Stimulated activated memory B cell treated with anti-CD40 and anti-IgM and Interleukin-4, amounts not matched to agents 10 μg/mL and 1 μg/mL and 100 μg/mL, for 72 hours (primary cell): Measurements from ENCODE around the gene SPRED2.
A peak's percentile ranks its signal among the peaks of the same experiment; 100 is the strongest.

Source experiments
- ATAC-seq: fragments of 150-1000 bp; cut with Tn5 transposase; 2 replicates; pipeline ENCODE4 v1.10.0; 2021
- H3K27ac Mint-ChIP-seq: one replicate; pipeline ENCODE4 v1.8.0; 2022; ENCODE audit warnings: mild to moderate bottlenecking, mixed read lengths
- H3K27me3 Mint-ChIP-seq: one replicate; pipeline ENCODE4 v1.8.0; 2022; ENCODE audit warnings: mixed read lengths
- H3K36me3 Mint-ChIP-seq: one replicate; pipeline ENCODE4 v1.8.0; 2022; ENCODE audit warnings: mixed read lengths
- H3K4me1 Mint-ChIP-seq: one replicate; pipeline ENCODE4 v1.8.0; 2022; ENCODE audit warnings: mixed read lengths
- H3K4me3 Mint-ChIP-seq: one replicate; pipeline ENCODE4 v1.8.0; 2022; ENCODE audit warnings: mild to moderate bottlenecking, moderate library complexity, mixed read lengths
- H3K9me3 Mint-ChIP-seq: one replicate; pipeline ENCODE4 v1.8.0; 2022; ENCODE audit warnings: mixed read lengths

SPRED2 gene

GRCh38 chr2:65431421-65432226 is 775 bp downstream of the SPRED2 start:
- H3K27me3 Mint-ChIP-seq = peaks cover 39% of the 10 kb centered on the region
- H3K36me3 Mint-ChIP-seq = no peaks in the 10 kb centered on the region
- peak overlapping the region; percentile 92 for H3K4me3 Mint-ChIP-seq
- no peaks in the 10 kb centered on the region for H3K9me3 Mint-ChIP-seq
- H3K4me1 Mint-ChIP-seq = peaks cover 35% of the 10 kb centered on the region
- peak overlapping the region; percentile 82 for H3K27ac Mint-ChIP-seq
- ATAC-seq = peak; percentile 67

- Mint-ChIP-seq H3K9me3 (no peaks in the 10 kb centered on the region), H3K27ac (peak overlapping the region; percentile 82), H3K36me3 (no peaks in the 10 kb centered on the region), H3K4me3 (peak overlapping the region; percentile 92), H3K4me1 (peaks cover 27% of the 10 kb centered on the region), H3K27me3 (peaks cover 31% of the 10 kb centered on the region)
- ATAC-seq = peak; percentile 77
Observed at GRCh38 chr2:65430603-65431420, 1.6 kb downstream of the SPRED2 start.

GRCh38 chr2:65429786-65430602 is 2.4 kb downstream of the SPRED2 start:
- Mint-ChIP-seq H3K27me3 (peaks cover 23% of the 10 kb centered on the region), H3K27ac (no peak overlapping the region), H3K9me3 (no peaks in the 10 kb centered on the region), H3K36me3 (no peaks in the 10 kb centered on the region), H3K4me3 (peak overlapping the region; percentile 84), H3K4me1 (peaks cover 19% of the 10 kb centered on the region)
- ATAC-seq = peak; percentile 64

- H3K36me3 Mint-ChIP-seq = no peaks in the 10 kb centered on the region
Observed at GRCh38 chr2:65427532-65427931, 4.9 kb downstream of the SPRED2 start.

GRCh38 chr2:65425276-65425675 is 7.1 kb downstream of the SPRED2 start:
- Mint-ChIP-seq H3K9me3 (no peaks in the 10 kb centered on the region), H3K4me3 (no peak overlapping the region), H3K4me1 (peaks cover 9% of the 10 kb centered on the region), H3K36me3 (no peaks in the 10 kb centered on the region), H3K27ac (no peak overlapping the region), H3K27me3 (peaks cover 16% of the 10 kb centered on the region)
- no peak for ATAC-seq

More at GRCh38 chr2:65427532-65427931, 4.9 kb downstream of the SPRED2 start:
- ATAC-seq = no peak
- H3K4me3 Mint-ChIP-seq = no peak overlapping the region
- no peaks in the 10 kb centered on the region for H3K9me3 Mint-ChIP-seq
- peaks cover 12% of the 10 kb centered on the region for H3K4me1 Mint-ChIP-seq
- no peak overlapping the region for H3K27ac Mint-ChIP-seq
- peaks cover 9% of the 10 kb centered on the region for H3K27me3 Mint-ChIP-seq

- H3K27ac Mint-ChIP-seq = no peak overlapping the region
- H3K9me3 Mint-ChIP-seq = no peaks in the 10 kb centered on the region
- no peak for ATAC-seq
- no peaks in the 10 kb centered on the region for H3K36me3 Mint-ChIP-seq
- H3K4me1 Mint-ChIP-seq = peaks cover 10% of the 10 kb centered on the region
- no peak overlapping the region for H3K4me3 Mint-ChIP-seq
- H3K27me3 Mint-ChIP-seq = peaks cover 16% of the 10 kb centered on the region
Observed at GRCh38 chr2:65424391-65424790, 8.0 kb downstream of the SPRED2 start.

- ATAC-seq = no peak
- Mint-ChIP-seq H3K27me3 (peaks cover 32% of the 10 kb centered on the region), H3K36me3 (no peaks in the 10 kb centered on the region), H3K4me1 (peaks cover 19% of the 10 kb centered on the region), H3K27ac (no peak overlapping the region), H3K4me3 (no peak overlapping the region), H3K9me3 (no peaks in the 10 kb centered on the region)
Observed at GRCh38 chr2:65421432-65421748, 11.0 kb downstream of the SPRED2 start.

GRCh38 chr2:65420712-65421431 is 11.5 kb downstream of the SPRED2 start:
- H3K4me1 Mint-ChIP-seq = peaks cover 19% of the 10 kb centered on the region
- H3K27ac Mint-ChIP-seq = no peak overlapping the region
- peaks cover 37% of the 10 kb centered on the region for H3K27me3 Mint-ChIP-seq
- no peaks in the 10 kb centered on the region for H3K9me3 Mint-ChIP-seq
- H3K36me3 Mint-ChIP-seq = no peaks in the 10 kb centered on the region
- peak; percentile 70 for ATAC-seq
- peak overlapping the region; percentile 11 for H3K4me3 Mint-ChIP-seq

GRCh38 chr2:65417509-65418085 is 14.8 kb downstream of the SPRED2 start:
- H3K27ac Mint-ChIP-seq = no peak overlapping the region
- H3K36me3 Mint-ChIP-seq = no peaks in the 10 kb centered on the region
- H3K4me3 Mint-ChIP-seq = no peak overlapping the region
- H3K27me3 Mint-ChIP-seq = peaks cover 51% of the 10 kb centered on the region
- peaks cover 19% of the 10 kb centered on the region for H3K4me1 Mint-ChIP-seq
- H3K9me3 Mint-ChIP-seq = no peaks in the 10 kb centered on the region
- peak; percentile 43 for ATAC-seq

GRCh38 chr2:65416945-65417344 is 15.5 kb downstream of the SPRED2 start:
- no peak for ATAC-seq
- no peaks in the 10 kb centered on the region for H3K36me3 Mint-ChIP-seq
- no peak overlapping the region for H3K27ac Mint-ChIP-seq
- no peaks in the 10 kb centered on the region for H3K9me3 Mint-ChIP-seq
- H3K27me3 Mint-ChIP-seq = peaks cover 51% of the 10 kb centered on the region
- no peak overlapping the region for H3K4me3 Mint-ChIP-seq
- peaks cover 19% of the 10 kb centered on the region for H3K4me1 Mint-ChIP-seq

- no peaks in the 10 kb centered on the region for H3K9me3 Mint-ChIP-seq
- no peak overlapping the region for H3K27ac Mint-ChIP-seq
- no peak for ATAC-seq
- no peaks in the 10 kb centered on the region for H3K36me3 Mint-ChIP-seq
- peaks cover 19% of the 10 kb centered on the region for H3K4me1 Mint-ChIP-seq
- peaks cover 55% of the 10 kb centered on the region for H3K27me3 Mint-ChIP-seq
- H3K4me3 Mint-ChIP-seq = no peak overlapping the region
Observed at GRCh38 chr2:65416321-65416720, 16.1 kb downstream of the SPRED2 start.

- H3K27me3 Mint-ChIP-seq = peaks cover 66% of the 10 kb centered on the region
- no peak overlapping the region for H3K4me3 Mint-ChIP-seq
- H3K27ac Mint-ChIP-seq = no peak overlapping the region
- H3K36me3 Mint-ChIP-seq = no peaks in the 10 kb centered on the region
- H3K4me1 Mint-ChIP-seq = peaks cover 9% of the 10 kb centered on the region
- no peaks in the 10 kb centered on the region for H3K9me3 Mint-ChIP-seq
- no peak for ATAC-seq
Observed at GRCh38 chr2:65415091-65415490, 17.3 kb downstream of the SPRED2 start.

GRCh38 chr2:65413610-65414009 is 18.8 kb downstream of the SPRED2 start:
- H3K4me1 Mint-ChIP-seq = peaks cover 9% of the 10 kb centered on the region

GRCh38 chr2:65413106-65413505 is 19.3 kb downstream of the SPRED2 start:
- H3K27me3 Mint-ChIP-seq = peaks cover 61% of the 10 kb centered on the region
- no peak overlapping the region for H3K27ac Mint-ChIP-seq
- H3K9me3 Mint-ChIP-seq = no peaks in the 10 kb centered on the region
- no peak for ATAC-seq
- no peak overlapping the region for H3K4me3 Mint-ChIP-seq
- no peaks in the 10 kb centered on the region for H3K36me3 Mint-ChIP-seq
- H3K4me1 Mint-ChIP-seq = peaks cover 6% of the 10 kb centered on the region

More at GRCh38 chr2:65413610-65414009, 18.8 kb downstream of the SPRED2 start:
- Mint-ChIP-seq H3K36me3 (no peaks in the 10 kb centered on the region), H3K27ac (no peak overlapping the region), H3K27me3 (peaks cover 61% of the 10 kb centered on the region), H3K9me3 (no peaks in the 10 kb centered on the region), H3K4me3 (no peak overlapping the region)
- no peak for ATAC-seq
